ENCODE data around the gene KCNMA1. TPM values are rescaled to one million over a fixed set of nuclear protein-coding genes. Genes with fewer than 3 reads are reported as not detected.
A peak's percentile ranks its signal among the peaks of the same experiment; 100 is the strongest.

The KCNMA1 gene
- total RNA-seq, 2 donors from 2014 or later = 49.9 to 76.2 TPM

- intact Hi-C loops (cut with DNase I, micrococcal nuclease) = no loop called here
- DNase-seq (no peak), ATAC-seq (no peak)
Measured at GRCh38 chr10:77616766-77617165, 20.8 kb downstream of the KCNMA1 start.

- ATAC-seq = no peak
- no peak for DNase-seq
- intact Hi-C loops (cut with DNase I, micrococcal nuclease) = no loop called here
Measured at GRCh38 chr10:77614778-77615625, 22.6 kb downstream of the KCNMA1 start.

GRCh38 chr10:77613476-77614130, 24.0 kb downstream of the KCNMA1 start:
- DNase-seq (peak; percentile 36 to 44), ATAC-seq (peak; percentile 75)
- intact Hi-C loops (cut with DNase I, micrococcal nuclease) = no loop called here

GRCh38 chr10:77611670-77612069, 25.9 kb downstream of the KCNMA1 start:
- intact Hi-C loops (cut with DNase I, micrococcal nuclease) = no loop called here
- DNase-seq (no peak), ATAC-seq (peak; percentile 91)

- intact Hi-C loops (cut with DNase I, micrococcal nuclease) = no loop called here
- DNase-seq (no peak), ATAC-seq (peak; percentile 7)
Measured at GRCh38 chr10:77611221-77611620, 26.4 kb downstream of the KCNMA1 start.

GRCh38 chr10:77609781-77610272, 27.8 kb downstream of the KCNMA1 start:
- DNase-seq (no peak), ATAC-seq (no peak)
- intact Hi-C loops (cut with DNase I, micrococcal nuclease) = no loop called here

GRCh38 chr10:77608281-77608680, 29.3 kb downstream of the KCNMA1 start:
- ATAC-seq = no peak
- intact Hi-C loops (cut with DNase I, micrococcal nuclease) = no loop called here
- no peak for DNase-seq

- ATAC-seq (no peak), DNase-seq (no peak)
- intact Hi-C loops (cut with DNase I, micrococcal nuclease) = no loop called here
Measured at GRCh38 chr10:77606751-77607150, 30.9 kb downstream of the KCNMA1 start.

- DNase-seq (peak; percentile 27 to 34), ATAC-seq (peak; percentile 11)
- intact Hi-C loops (cut with DNase I, micrococcal nuclease) = no loop called here
Measured at GRCh38 chr10:77605466-77605865, 32.1 kb downstream of the KCNMA1 start.

- DNase-seq (peak; percentile 82 to 87), ATAC-seq (peak; percentile 70)
- intact Hi-C loops (cut with DNase I, micrococcal nuclease) = no loop called here
Measured at GRCh38 chr10:77604941-77605351, 32.7 kb downstream of the KCNMA1 start.

GRCh38 chr10:77604063-77604462, 33.5 kb downstream of the KCNMA1 start:
- ATAC-seq = no peak
- intact Hi-C loops (cut with DNase I, micrococcal nuclease) = no loop called here
- DNase-seq = no peak

GRCh38 chr10:77603534-77603927, 34.1 kb downstream of the KCNMA1 start:
- DNase-seq = peak; percentile 78 to 85
- ATAC-seq = peak; percentile 80

GRCh38 chr10:77602913-77603533, 34.6 kb downstream of the KCNMA1 start:
- no peak for ATAC-seq
- intact Hi-C loops (cut with DNase I, micrococcal nuclease) = no loop called here
- DNase-seq = no peak

More at GRCh38 chr10:77603534-77603927, 34.1 kb downstream of the KCNMA1 start:
- intact Hi-C loops (cut with DNase I, micrococcal nuclease) = no loop called here

GRCh38 chr10:77602231-77602912, 35.2 kb downstream of the KCNMA1 start:
- intact Hi-C loops (cut with DNase I, micrococcal nuclease) = no loop called here
- no peak for DNase-seq
- no peak for ATAC-seq

GRCh38 chr10:77601488-77601887, 36.1 kb downstream of the KCNMA1 start:
- DNase-seq = no peak
- intact Hi-C loops (cut with DNase I, micrococcal nuclease) = no loop called here
- peak; percentile 47 for ATAC-seq

GRCh38 chr10:77600640-77601039, 37.0 kb downstream of the KCNMA1 start:
- intact Hi-C loops (cut with DNase I, micrococcal nuclease) = no loop called here
- ATAC-seq (no peak), DNase-seq (no peak)

GRCh38 chr10:77599651-77600050, 38.0 kb downstream of the KCNMA1 start:
- no peak for DNase-seq
- ATAC-seq = no peak
- intact Hi-C loops (cut with DNase I, micrococcal nuclease) = no loop called here

- intact Hi-C loops (cut with DNase I, micrococcal nuclease) = no loop called here
- ATAC-seq = no peak
- DNase-seq = no peak
Measured at GRCh38 chr10:77598606-77599005, 39.0 kb downstream of the KCNMA1 start.

GRCh38 chr10:77597560-77597959, 40.0 kb downstream of the KCNMA1 start:
- DNase-seq (no peak), ATAC-seq (no peak)
- intact Hi-C loops (cut with DNase I, micrococcal nuclease) = no loop called here
